HEK293 (cell line): ENCODE measurements around the gene RMND5B.

Experiments used
- CTCF ChIP-seq: fragments of 450-650 bp; formaldehyde crosslinking; IDR thresholded peaks from 2 replicates; pipeline ENCODE4 v1.5.1; 2016; ENCODE audit warnings: missing biosample characterization, missing genetic modification characterization
- ZFHX2 ChIP-seq: fragments of 450-650 bp; formaldehyde crosslinking; conservative IDR thresholded peaks from 2 replicates; pipeline ENCODE4 v1.5.1; 2016; ENCODE audit warnings: missing biosample characterization, missing genetic modification characterization
- ZNF133 ChIP-seq: fragments of 450-650 bp; formaldehyde crosslinking; IDR thresholded peaks from 2 replicates; pipeline ENCODE4 v1.5.1; 2016; ENCODE audit warnings: missing biosample characterization, missing genetic modification characterization
- ZNF426 ChIP-seq: fragments of 450-650 bp; formaldehyde crosslinking; IDR thresholded peaks from 2 replicates; pipeline ENCODE4 v1.5.1; 2017; ENCODE audit warnings: missing biosample characterization, missing genetic modification characterization, mild to moderate bottlenecking, inconsistent platforms, moderate library complexity
- ZNF501 ChIP-seq: fragments of 450-650 bp; formaldehyde crosslinking; IDR thresholded peaks from 2 replicates; pipeline ENCODE4 v1.5.1; 2016; ENCODE audit warnings: missing biosample characterization, missing genetic modification characterization
- ZNF707 ChIP-seq: fragments of 450-650 bp; formaldehyde crosslinking; IDR thresholded peaks from 2 replicates; pipeline ENCODE4 v1.5.1; 2016; ENCODE audit warnings: missing biosample characterization, missing genetic modification characterization
- TF ChIP-seq, protein P1 (sequence below): fragments of 450-650 bp; formaldehyde crosslinking; IDR thresholded peaks from 2 replicates; pipeline ENCODE4 v1.5.1; 2016; ENCODE audit warnings: missing biosample characterization, missing genetic modification characterization, low read depth

GRCh38 chr5:178106086-178106485 is 24.7 kb upstream of the RMND5B start:
- TF ChIP-seq ZFHX2 (tag by site-specific recombination), result no peak
- TF ChIP-seq CTCF (tag by site-specific recombination), result no peak
- TF ChIP-seq, protein P1, sequence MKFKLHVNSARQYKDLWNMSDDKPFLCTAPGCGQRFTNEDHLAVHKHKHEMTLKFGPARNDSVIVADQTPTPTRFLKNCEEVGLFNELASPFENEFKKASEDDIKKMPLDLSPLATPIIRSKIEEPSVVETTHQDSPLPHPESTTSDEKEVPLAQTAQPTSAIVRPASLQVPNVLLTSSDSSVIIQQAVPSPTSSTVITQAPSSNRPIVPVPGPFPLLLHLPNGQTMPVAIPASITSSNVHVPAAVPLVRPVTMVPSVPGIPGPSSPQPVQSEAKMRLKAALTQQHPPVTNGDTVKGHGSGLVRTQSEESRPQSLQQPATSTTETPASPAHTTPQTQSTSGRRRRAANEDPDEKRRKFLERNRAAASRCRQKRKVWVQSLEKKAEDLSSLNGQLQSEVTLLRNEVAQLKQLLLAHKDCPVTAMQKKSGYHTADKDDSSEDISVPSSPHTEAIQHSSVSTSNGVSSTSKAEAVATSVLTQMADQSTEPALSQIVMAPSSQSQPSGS (tag by site-specific recombination), result no peak
- no peak for TF ChIP-seq ZNF133 (tag by site-specific recombination)
- TF ChIP-seq ZNF501 (tag by site-specific recombination), result no peak
- TF ChIP-seq ZNF426 (tag by site-specific recombination), result no peak
- no peak for TF ChIP-seq ZNF707 (tag by site-specific recombination)
